Thyroid gland (tissue), 4 donors: ENCODE results near the gene FAM222B. TPM values are rescaled to one million over a fixed set of nuclear protein-coding genes. Genes with fewer than 3 reads are reported as not detected.
"Not testable (repeated sequence)": the region's sequence is repeated elsewhere in the genome, so short reads cannot be mapped to it uniquely, and the experiment has no call there.

Experiments
- DNase-seq, 2 donors: peaks; one replicate each; pipeline ENCODE4 v3.0.0-alpha.2; 2019
- H3K27ac ChIP-seq, 3 donors: fragments of 200-600 bp; sonication (generic); 1 replicate in 2 of 3; 2 replicates in 1 of 3; pipeline ENCODE4 v1.5.1; 2016 to 2019; ENCODE audit warnings: mild to moderate bottlenecking in 1 of 3, moderate library complexity in 1 of 3
- H3K27me3 ChIP-seq: fragments of 200-600 bp; sonication (generic); one replicate; pipeline ENCODE4 v1.5.1; 2019
- H3K36me3 ChIP-seq, 2 donors: fragments of 200-600 bp; sonication (generic); one replicate each; pipeline ENCODE4 v1.5.1; 2016 to 2019
- H3K4me1 ChIP-seq, 2 donors: fragments of 200-600 bp; sonication (generic); one replicate each; pipeline ENCODE4 v1.5.1; 2017 to 2019
- H3K4me3 ChIP-seq, 3 donors: fragments of 200-600 bp; sonication (generic); replicated peaks in 1 of 3; 1 replicate in 2 of 3; 2 replicates in 1 of 3; pipeline ENCODE4 v1.5.1; 2016; ENCODE audit warnings: mild to moderate bottlenecking in 1 of 3
- H3K9me3 ChIP-seq: fragments of 200-600 bp; sonication (generic); one replicate; pipeline ENCODE4 v1.5.1; 2017
- CTCF ChIP-seq, 6 experiments: fragments of 200-600 bp in 3 of 6; fragments of 450-650 bp in 3 of 6; sonication (generic) in 3 of 6; IDR thresholded peaks; one replicate each; pipeline ENCODE4 v1.5.1; 2016 to 2019; ENCODE audit warnings: antibody characterized with exemption in 6 of 6, mild to moderate bottlenecking in 2 of 6, inconsistent platforms in 1 of 6, moderate library complexity in 1 of 6
- POLR2A ChIP-seq, 2 donors: fragments of 450-650 bp; IDR thresholded peaks; one replicate each; pipeline ENCODE4 v1.6.1; 2017; ENCODE audit warnings: antibody characterized with exemption in 2 of 2, mild to moderate bottlenecking in 2 of 2, moderate library complexity in 1 of 2
- WGBS, 2 donors: methylation state at CpG; one replicate each; pipeline ENCODE4 v1.1.5; 2017; 5-methylcytosine and 5-hydroxymethylcytosine counted together
- intact Hi-C: fragments of 100-400 bp; cut with DNase I; formaldehyde crosslinking; loops from one replicate; pipeline ENCODE4 v1.15.1; 2023
- total RNA-seq, 4 donors: library from RNA; depleted of rRNA; stranded (reverse); fragments of >200 nt; gene quantifications; one replicate each; pipeline ENCODE4 v1.2.3, GENCODE V29; 2016

FAM222B gene
- total RNA-seq, 4 donors from 2014 or later = 14.1 to 22.6 (median 15.8) TPM

GRCh38 chr17:28783161-28783560 is 59.4 kb downstream of the FAM222B start:
- Histone ChIP-seq H3K9me3 (no peaks in the 10 kb centered on the region), H3K27me3 (no peaks in the 10 kb centered on the region), H3K36me3 (no peaks in the 10 kb centered on the region), H3K4me1 (no peaks in the 10 kb centered on the region), H3K27ac (no peak overlapping the region), H3K4me3 (no peak overlapping the region)
- DNase-seq = no peak
- intact Hi-C loops = no loop called here
- TF ChIP-seq CTCF (IDR thresholded peaks at IDR 0.05) (no peak), POLR2A (IDR thresholded peaks at IDR 0.05) (no peak)
- 80 to 83% methylated on average over 3 of the region's 3 CpGs for WGBS, 2 donors

- H3K36me3 ChIP-seq, H3K9me3 ChIP-seq, H3K27me3 ChIP-seq, DNase-seq, intact Hi-C loops, H3K27ac ChIP-seq, H3K4me1 ChIP-seq, H3K4me3 ChIP-seq: not testable (repeated sequence)
- 94 to 98% methylated on average over 13 of the region's 13 CpGs for WGBS, 2 donors
Observed at GRCh38 chr17:28779601-28780000, 63.0 kb downstream of the FAM222B start.

- Histone ChIP-seq H3K27ac (peak overlapping the region in 1 of 3 donors; percentile 32), H3K27me3 (no peaks in the 10 kb centered on the region), H3K9me3 (no peaks in the 10 kb centered on the region), H3K36me3 (no peaks in the 10 kb centered on the region), H3K4me3 (no peak overlapping the region), H3K4me1 (no peaks in the 10 kb centered on the region)
- WGBS, 2 donors = 65 to 72% methylated on average over 1 of the region's 1 CpG
- no peak for TF ChIP-seq CTCF (IDR thresholded peaks at IDR 0.05)
- TF ChIP-seq POLR2A (IDR thresholded peaks at IDR 0.05) = no peak
- DNase-seq = no peak
- intact Hi-C loops = no loop called here
Observed at GRCh38 chr17:28777178-28777577, 65.4 kb downstream of the FAM222B start.

- no peaks in the 10 kb centered on the region for H3K36me3 ChIP-seq
- H3K27me3 ChIP-seq = no peaks in the 10 kb centered on the region
- H3K27ac ChIP-seq = no peak overlapping the region
- intact Hi-C loops = no loop called here
- 75 to 77% methylated on average over 3 of the region's 3 CpGs for WGBS, 2 donors
- no peak for DNase-seq
- TF ChIP-seq POLR2A (IDR thresholded peaks at IDR 0.05) (no peak), CTCF (IDR thresholded peaks at IDR 0.05) (no peak)
- H3K4me1 ChIP-seq = no peaks in the 10 kb centered on the region
- no peak overlapping the region for H3K4me3 ChIP-seq
- H3K9me3 ChIP-seq = no peaks in the 10 kb centered on the region
Observed at GRCh38 chr17:28774206-28774605, 68.4 kb downstream of the FAM222B start.

- H3K4me1 ChIP-seq = no peaks in the 10 kb centered on the region
- intact Hi-C loops = no loop called here
- H3K27me3 ChIP-seq = no peaks in the 10 kb centered on the region
- TF ChIP-seq CTCF (IDR thresholded peaks at IDR 0.05) (no peak), POLR2A (IDR thresholded peaks at IDR 0.05) (no peak)
- no peak for DNase-seq
- whole genome bisulfite sequencing, 2 donors = 79 to 94% methylated on average over 6 of the region's 6 CpGs
- H3K27ac ChIP-seq = no peak overlapping the region
- H3K4me3 ChIP-seq = no peak overlapping the region
- no peaks in the 10 kb centered on the region for H3K9me3 ChIP-seq
- H3K36me3 ChIP-seq = no peaks in the 10 kb centered on the region
Observed at GRCh38 chr17:28773736-28774135, 68.9 kb downstream of the FAM222B start.

GRCh38 chr17:28765038-28765437 is 77.6 kb downstream of the FAM222B start:
- 84 to 94% methylated on average over 4 of the region's 4 CpGs for WGBS, 2 donors
- intact Hi-C loops = loop anchor here (10.0 kb wide), 1 partner anchor 90 kb away; the partner anchor contains the start of gene ERAL1
- no peak for DNase-seq
- Histone ChIP-seq H3K27me3 (no peaks in the 10 kb centered on the region), H3K9me3 (no peaks in the 10 kb centered on the region), H3K27ac (no peak overlapping the region), H3K4me1 (peaks cover 3 to 11% of the 10 kb centered on the region in 2 donors), H3K36me3 (peaks cover 0 to 7% of the 10 kb centered on the region in 2 donors), H3K4me3 (no peak overlapping the region)
- TF ChIP-seq CTCF (IDR thresholded peaks at IDR 0.05) (no peak), POLR2A (IDR thresholded peaks at IDR 0.05) (no peak)
